ENCODE measurements around the gene DEFB132. TPM values are rescaled to one million over a fixed set of nuclear protein-coding genes. Genes with fewer than 3 reads are reported as not detected.

DEFB132 gene
- total and polyA plus RNA-seq, 2 of the 13 experiments (the other 11 are each of a cell fraction or from before 2014, with no cell fraction given): not detected

- TF ChIP-seq, protein P1, sequence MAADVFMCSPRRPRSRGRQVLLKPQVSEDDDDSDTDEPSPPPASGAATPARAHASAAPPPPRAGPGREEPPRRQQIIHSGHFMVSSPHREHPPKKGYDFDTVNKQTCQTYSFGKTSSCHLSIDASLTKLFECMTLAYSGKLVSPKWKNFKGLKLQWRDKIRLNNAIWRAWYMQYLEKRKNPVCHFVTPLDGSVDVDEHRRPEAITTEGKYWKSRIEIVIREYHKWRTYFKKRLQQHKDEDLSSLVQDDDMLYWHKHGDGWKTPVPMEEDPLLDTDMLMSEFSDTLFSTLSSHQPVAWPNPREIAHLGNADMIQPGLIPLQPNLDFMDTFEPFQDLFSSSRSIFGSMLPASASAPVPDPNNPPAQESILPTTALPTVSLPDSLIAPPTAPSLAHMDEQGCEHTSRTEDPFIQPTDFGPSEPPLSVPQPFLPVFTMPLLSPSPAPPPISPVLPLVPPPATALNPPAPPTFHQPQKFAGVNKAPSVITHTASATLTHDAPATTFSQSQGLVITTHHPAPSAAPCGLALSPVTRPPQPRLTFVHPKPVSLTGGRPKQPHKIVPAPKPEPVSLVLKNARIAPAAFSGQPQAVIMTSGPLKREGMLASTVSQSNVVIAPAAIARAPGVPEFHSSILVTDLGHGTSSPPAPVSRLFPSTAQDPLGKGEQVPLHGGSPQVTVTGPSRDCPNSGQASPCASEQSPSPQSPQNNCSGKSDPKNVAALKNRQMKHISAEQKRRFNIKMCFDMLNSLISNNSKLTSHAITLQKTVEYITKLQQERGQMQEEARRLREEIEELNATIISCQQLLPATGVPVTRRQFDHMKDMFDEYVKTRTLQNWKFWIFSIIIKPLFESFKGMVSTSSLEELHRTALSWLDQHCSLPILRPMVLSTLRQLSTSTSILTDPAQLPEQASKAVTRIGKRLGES (CRISPR knock-in tag; IDR thresholded peaks at IDR 0.05; ENCODE audit: borderline replicate concordance): peak; percentile 83; the same call in 1 of the 2 replicates
- TF ChIP-seq ZNF318 (CRISPR knock-in tag; IDR thresholded peaks at IDR 0.05) (peak; percentile 94; the same call in 1 of the 2 replicates), ZNF576 (CRISPR knock-in tag; IDR thresholded peaks at IDR 0.05) (peak; percentile 81; the same call in 1 of the 2 replicates), SOX13 (IDR thresholded peaks at IDR 0.05) (peak; percentile 62; the same call in 1 of the 2 replicates), SOX13 (CRISPR knock-in tag; conservative IDR thresholded peaks at IDR 0.05 in 1 of 2, IDR thresholded peaks at IDR 0.05 in 1 of 2) (peak in 1 of 2 experiments; percentile 82; a peak in 2 of 4 replicates), ZNF800 (CRISPR knock-in tag; IDR thresholded peaks at IDR 0.05) (peak; percentile 99), JDP2 (CRISPR knock-in tag; IDR thresholded peaks at IDR 0.05; ENCODE audit: borderline replicate concordance) (no peak), ZNF550 (CRISPR knock-in tag; IDR thresholded peaks at IDR 0.05; ENCODE audit: borderline replicate concordance) (peak; percentile 72; the same call in 1 of the 2 replicates), TCF7L2 (IDR thresholded peaks at IDR 0.05; ENCODE audit: low read depth, low read length) (no peak), RXRA (CRISPR knock-in tag; IDR thresholded peaks at IDR 0.05) (peak; percentile 88)
- TF ChIP-seq, protein P2, sequence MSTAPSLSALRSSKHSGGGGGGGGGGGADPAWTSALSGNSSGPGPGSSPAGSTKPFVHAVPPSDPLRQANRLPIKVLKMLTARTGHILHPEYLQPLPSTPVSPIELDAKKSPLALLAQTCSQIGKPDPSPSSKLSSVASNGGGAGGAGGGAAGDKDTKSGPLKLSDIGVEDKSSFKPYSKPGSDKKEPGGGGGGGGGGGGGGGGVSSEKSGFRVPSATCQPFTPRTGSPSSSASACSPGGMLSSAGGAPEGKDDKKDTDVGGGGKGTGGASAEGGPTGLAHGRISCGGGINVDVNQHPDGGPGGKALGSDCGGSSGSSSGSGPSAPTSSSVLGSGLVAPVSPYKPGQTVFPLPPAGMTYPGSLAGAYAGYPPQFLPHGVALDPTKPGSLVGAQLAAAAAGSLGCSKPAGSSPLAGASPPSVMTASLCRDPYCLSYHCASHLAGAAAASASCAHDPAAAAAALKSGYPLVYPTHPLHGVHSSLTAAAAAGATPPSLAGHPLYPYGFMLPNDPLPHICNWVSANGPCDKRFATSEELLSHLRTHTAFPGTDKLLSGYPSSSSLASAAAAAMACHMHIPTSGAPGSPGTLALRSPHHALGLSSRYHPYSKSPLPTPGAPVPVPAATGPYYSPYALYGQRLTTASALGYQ (CRISPR knock-in tag; IDR thresholded peaks at IDR 0.05): peak; percentile 48; the same call in 1 of the 2 replicates
Observed at GRCh38 chr20:266596-267562, 9.4 kb downstream of the DEFB132 start (continued).

Data from HepG2 (cell line).